GM19240 (cell line): Measurements from ENCODE around the gene PFDN5.
A peak's percentile ranks its signal among the peaks of the same experiment; 100 is the strongest.
"Not testable (repeated sequence)": the region's sequence is repeated elsewhere in the genome, so short reads cannot be mapped to it uniquely, and the experiment has no call there.

Source experiments
- DNase-seq: peaks from one replicate; pipeline ENCODE4 v3.0.0; 2011; ENCODE audit warnings: low spot score; ENCODE audit not compliant: insufficient read length

Gene PFDN5

GRCh38 chr12:53286448-53286847, 8.9 kb upstream of the PFDN5 start:
- no peak for DNase-seq

DNA sequence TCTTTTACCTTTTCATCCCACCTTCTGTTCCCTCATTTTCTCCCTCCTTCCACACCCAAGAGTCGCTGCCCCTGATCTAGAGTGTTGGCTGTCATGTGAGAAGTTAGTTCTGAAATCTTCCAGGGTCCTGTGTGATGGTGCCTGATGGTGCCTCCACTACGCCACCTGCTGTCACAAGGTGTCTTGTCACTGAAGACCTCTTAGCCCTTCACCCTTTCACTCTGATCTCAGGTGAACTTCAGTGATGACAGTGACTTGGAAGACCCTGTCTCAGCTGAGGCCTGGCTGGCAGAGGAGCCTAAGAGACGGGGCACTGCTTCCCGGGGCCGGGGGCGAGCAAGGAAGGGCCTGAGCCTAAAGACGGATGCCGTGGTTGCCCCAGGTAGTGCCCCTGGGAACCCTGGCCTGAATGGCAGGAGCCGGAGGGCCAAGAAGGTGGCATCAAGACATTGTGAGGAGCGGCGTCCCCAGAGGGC, 7.6 kb upstream of the PFDN5 start:
- DNase-seq: peak; percentile 64

DNA sequence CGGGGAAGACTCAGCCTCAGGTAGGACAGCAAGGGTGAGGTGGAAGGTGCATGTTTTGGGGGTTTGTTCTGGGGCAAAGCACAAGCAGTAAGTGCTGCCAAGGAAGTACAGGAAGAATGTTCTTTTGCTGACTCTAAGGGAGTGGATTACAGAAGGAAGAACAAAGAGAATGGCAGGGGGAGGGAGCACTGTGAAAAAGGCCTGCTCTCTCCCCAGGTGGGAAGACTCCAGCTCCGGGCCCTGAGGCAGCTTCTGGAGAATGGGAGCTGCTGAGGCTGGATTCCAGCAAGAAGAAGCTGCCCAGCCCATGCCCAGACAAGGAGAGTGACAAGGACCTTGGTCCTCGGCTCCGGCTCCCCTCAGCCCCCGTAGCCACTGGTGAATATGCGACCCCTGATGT, 7.0 kb upstream of the PFDN5 start:
- no peak for DNase-seq

DNA sequence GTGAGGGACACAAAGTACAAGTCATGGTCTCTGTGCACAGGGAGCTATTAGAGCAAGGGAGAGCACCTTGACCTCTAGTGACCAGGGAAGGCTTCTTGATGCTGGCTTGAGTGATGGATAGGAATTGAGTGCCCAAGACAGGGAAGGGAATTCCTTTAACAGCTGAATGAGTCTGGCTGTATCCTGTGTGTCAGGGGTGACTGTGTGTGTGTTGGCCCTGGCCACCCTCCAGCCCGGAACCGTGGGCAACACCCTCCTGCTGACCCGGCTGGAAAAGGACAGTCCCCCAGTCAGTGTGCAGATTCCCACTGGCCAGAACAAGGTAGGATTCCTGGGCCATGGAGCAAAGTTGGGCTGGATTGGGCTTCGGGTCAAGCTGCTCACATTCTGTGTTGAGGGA, 5.5 kb upstream of the PFDN5 start:
- no peak for DNase-seq

- DNase-seq: no peak
These were observed 4.7 kb upstream of the PFDN5 start for GRCh38 chr12:53290661-53291060.

DNA sequence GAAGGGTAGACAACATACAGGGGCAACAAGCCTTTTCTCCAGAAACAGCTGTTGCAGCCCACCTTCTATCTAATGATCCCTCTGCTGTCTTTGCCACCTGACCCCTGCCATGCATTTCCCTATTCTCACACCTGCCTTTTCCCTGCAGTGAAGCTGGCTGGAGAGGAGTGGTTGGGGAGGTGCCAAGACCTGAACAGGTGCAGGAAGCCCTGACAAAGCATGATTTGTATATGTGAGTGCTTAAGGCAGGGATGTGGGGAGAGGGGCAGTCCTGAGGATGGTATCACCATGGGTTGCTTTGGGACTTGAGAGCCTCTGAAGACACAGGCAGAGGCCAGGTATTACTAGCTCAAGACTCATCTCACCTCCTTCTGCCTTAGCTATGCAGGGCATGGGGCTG, 2.9 kb upstream of the PFDN5 start:
- DNase-seq: no peak

DNA sequence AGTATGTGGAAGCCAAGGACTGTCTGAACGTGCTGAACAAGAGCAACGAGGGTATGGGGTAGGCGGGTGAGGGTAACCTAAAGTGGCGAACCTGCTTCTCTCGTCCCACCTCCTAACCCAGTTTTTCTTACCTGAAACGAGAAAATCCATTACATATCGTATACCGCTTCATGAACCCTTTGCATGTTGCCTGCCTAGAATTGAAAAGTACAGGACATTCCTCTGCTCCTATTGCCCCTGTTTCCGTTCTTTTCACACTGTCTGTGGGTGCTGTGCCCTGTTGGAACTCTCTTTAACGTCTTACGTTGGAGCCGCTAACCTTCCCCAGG, 513 bp downstream of the PFDN5 start:
- DNase-seq: no peak

DNA sequence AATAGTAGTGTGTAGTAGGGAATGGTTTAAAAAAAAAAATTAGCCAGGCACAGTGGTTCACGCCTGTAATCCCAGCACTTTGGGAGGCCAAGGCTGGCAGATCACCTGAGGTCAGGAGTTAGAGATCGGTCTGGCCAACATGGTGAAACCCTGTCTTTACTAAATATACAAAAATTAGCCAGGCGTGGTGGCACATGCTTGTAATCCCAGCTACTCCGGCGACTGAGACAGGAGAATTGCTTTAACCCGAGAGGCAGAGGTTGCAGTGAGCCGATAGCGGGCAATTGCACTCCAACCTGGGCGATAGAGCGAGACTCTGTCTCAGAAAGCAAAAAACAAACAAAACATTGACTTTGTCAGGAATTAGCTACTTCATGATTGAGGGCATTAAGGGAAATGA, 1.8 kb downstream of the PFDN5 start:
- not testable (repeated sequence) for DNase-seq

GRCh38 chr12:53298164-53298563, 2.8 kb downstream of the PFDN5 start:
- DNase-seq: no peak

GRCh38 chr12:53299101-53299453, 3.7 kb downstream of the PFDN5 start:
- no peak for DNase-seq

GRCh38 chr12:53299454-53300180, 4.3 kb downstream of the PFDN5 start, which contains the start of gene MYG1:
TSS of gene MYG1 (plus strand) at chr12:53299695. CDS start at chr12:53299738, 43 bp downstream.
- peak; percentile 86 for DNase-seq

DNA sequence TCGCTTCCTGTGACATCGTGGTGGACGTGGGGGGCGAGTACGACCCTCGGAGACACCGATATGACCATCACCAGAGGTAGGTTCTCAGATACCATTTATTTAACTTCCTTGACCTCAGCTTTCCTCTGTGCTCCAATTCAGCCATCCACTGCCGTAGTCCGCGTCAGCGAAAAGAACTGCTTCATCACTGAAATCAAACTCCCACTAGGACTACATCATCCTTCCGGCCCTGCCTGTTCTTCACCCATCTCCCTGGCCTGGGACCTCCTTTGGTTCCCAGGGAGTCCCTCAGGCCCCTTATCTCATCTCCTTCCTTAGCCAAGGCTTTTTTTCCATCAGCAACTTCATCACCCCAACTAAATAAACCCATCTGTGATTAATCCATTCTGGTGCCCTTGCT, 4.8 kb downstream of the PFDN5 start:
- DNase-seq: no peak

- no peak for DNase-seq
These were observed 7.6 kb downstream of the PFDN5 start for GRCh38 chr12:53302903-53303302.

DNA sequence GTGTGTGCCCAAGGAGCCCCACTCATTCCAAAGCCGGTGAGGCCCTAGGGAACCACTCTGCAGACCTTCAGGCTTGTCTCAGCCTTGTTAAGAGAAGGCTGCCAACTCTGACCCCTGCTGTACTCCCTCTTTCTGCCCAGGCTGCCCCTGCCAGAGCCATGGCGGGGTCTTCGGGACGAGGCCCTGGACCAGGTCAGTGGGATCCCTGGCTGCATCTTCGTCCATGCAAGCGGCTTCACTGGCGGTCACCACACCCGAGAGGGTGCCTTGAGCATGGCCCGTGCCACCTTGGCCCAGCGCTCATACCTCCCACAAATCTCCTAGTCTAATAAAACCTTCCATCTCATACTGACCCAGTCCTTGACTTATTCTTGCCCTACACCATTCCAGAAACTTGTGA, 11.5 kb downstream of the PFDN5 start:
- DNase-seq: no peak

- no peak for DNase-seq
These were observed 12.9 kb downstream of the PFDN5 start for GRCh38 chr12:53308276-53308675.

- no peak for DNase-seq
These were observed 18.7 kb downstream of the PFDN5 start for GRCh38 chr12:53313996-53314395.

DNA sequence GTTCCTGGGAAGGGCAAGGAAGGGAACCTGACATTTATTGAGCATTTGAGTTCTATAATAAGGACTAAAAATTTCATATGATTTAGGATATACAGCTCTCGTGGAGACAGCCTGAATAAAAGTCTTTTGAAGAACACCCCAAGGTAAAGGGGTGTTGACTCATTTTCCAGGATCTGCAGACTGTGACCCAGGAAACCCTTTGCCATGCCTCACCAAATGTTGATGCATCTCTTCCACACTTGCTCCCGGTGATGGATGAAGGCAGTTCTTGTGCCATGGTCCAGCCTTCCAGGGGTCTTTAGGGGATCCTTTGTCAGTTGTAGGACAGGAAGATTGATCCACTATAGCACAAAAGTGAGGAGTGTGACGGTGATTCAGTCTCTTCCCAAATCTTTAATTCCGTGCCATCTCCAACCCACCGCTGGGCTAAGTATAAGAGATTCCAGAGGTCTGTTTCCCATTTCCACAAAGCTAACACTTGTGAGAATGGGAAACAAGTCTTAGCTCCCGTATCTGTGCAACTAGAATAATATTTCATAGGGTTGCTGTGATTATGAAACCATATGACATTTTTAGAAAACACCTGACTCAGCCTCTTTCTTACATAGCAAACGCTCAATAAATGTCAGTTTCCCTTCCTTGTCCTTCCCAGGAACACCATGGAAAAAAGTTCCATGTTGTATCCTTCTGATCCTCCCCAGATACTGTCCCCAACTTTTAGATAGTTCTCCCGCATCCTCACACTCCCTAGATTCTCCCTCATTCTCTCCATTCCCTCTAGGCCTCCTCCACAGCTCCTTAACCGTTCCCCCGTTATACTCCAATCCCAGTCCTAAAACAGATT, 25.2 kb downstream of the PFDN5 start:
- no peak for DNase-seq

- no peak for DNase-seq
These were observed 28.9 kb downstream of the PFDN5 start for GRCh38 chr12:53324113-53324778.

- peak; percentile 91 for DNase-seq
These were observed 29.6 kb downstream of the PFDN5 start for GRCh38 chr12:53324779-53325510.

DNA sequence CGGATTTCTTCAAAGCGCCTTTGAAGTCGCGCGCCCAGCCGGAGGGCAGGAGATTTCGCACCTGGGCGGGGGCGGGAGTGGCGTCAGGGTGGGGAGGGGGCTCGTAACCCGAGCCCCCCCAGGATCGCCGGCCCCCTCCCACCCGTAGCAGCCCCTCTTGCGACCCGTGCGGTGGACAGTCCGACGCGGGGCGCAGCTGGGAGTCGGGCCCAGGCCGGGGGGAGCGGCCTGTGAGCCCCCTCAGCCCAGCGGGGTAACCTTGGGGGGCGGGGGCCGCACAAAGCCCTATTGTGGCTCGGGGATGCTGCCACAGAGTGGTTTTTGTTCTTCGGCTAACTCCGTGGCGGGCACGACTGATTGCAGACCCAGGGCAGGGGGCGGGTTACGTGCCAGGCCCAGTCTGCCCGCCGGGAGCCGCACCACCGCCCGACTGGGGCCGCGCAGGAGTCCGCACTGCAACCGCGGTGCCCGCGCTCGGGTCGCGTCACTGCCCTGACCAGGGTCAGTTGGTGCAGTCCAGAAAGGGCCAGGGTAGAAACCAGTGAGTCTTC, 30.2 kb downstream of the PFDN5 start:
- DNase-seq: no peak

GRCh38 chr12:53326460-53327185, 31.3 kb downstream of the PFDN5 start:
- no peak for DNase-seq
